ENCODE data around the gene SH3RF3. TPM values are rescaled to one million over a fixed set of nuclear protein-coding genes. Genes with fewer than 3 reads are reported as not detected.

Gene SH3RF3
- total RNA-seq, 1 experiment from 2014 or later = 1.0 TPM

GRCh38 chr2:109139002-109139401 is 10.0 kb downstream of the SH3RF3 start:
- H3K9me3 Mint-ChIP-seq = no peaks in the 10 kb centered on the region
- no peak overlapping the region for H3K27ac Mint-ChIP-seq
- no peak overlapping the region for H3K4me3 Mint-ChIP-seq
- POLR2A ChIA-PET = no interaction called here
- no peak for TF ChIP-seq NFE2L1 (CRISPR knock-in tag; IDR thresholded peaks at IDR 0.05)
- no peak for TF ChIP-seq JAZF1 (CRISPR knock-in tag; IDR thresholded peaks at IDR 0.05)
- no peak for TF ChIP-seq FOXP4 (CRISPR knock-in tag; IDR thresholded peaks at IDR 0.05)
- no peak for TF ChIP-seq NR3C1 (CRISPR knock-in tag; conservative IDR thresholded peaks at IDR 0.05; ENCODE audit: low read depth)
- TF ChIP-seq, protein P1, sequence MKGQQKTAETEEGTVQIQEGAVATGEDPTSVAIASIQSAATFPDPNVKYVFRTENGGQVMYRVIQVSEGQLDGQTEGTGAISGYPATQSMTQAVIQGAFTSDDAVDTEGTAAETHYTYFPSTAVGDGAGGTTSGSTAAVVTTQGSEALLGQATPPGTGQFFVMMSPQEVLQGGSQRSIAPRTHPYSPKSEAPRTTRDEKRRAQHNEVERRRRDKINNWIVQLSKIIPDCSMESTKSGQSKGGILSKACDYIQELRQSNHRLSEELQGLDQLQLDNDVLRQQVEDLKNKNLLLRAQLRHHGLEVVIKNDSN (CRISPR knock-in tag; IDR thresholded peaks at IDR 0.05) = no peak
- TF ChIP-seq TEAD4 (CRISPR knock-in tag; IDR thresholded peaks at IDR 0.05) = no peak
- no peak for TF ChIP-seq ARID4B (CRISPR knock-in tag; IDR thresholded peaks at IDR 0.05; ENCODE audit: borderline replicate concordance)
- no peak for TF ChIP-seq RELA (CRISPR knock-in tag; IDR thresholded peaks at IDR 0.05; ENCODE audit: borderline replicate concordance)
- TF ChIP-seq MXD4 (CRISPR knock-in tag; IDR thresholded peaks at IDR 0.05; ENCODE audit: borderline replicate concordance) = no peak
- TF ChIP-seq ZNF416 (CRISPR knock-in tag; IDR thresholded peaks at IDR 0.05) = no peak
- DNase-seq (ENCODE audit: low spot score) (no peak), ATAC-seq (no peak)
- H3K36me3 Mint-ChIP-seq = no peaks in the 10 kb centered on the region
- H3K27me3 Mint-ChIP-seq (ENCODE audit: low read depth) = no peaks in the 10 kb centered on the region
- CTCF ChIA-PET = no interaction called here
- H3K4me1 Mint-ChIP-seq = peaks cover 6% of the 10 kb centered on the region

- TF ChIP-seq ZBTB43 (CRISPR knock-in tag; IDR thresholded peaks at IDR 0.05) (no peak), MLX (CRISPR knock-in tag; IDR thresholded peaks at IDR 0.05) (no peak), CDX4 (CRISPR knock-in tag; IDR thresholded peaks at IDR 0.05; ENCODE audit: borderline replicate concordance) (no peak), JAZF1 (CRISPR knock-in tag; IDR thresholded peaks at IDR 0.05) (no peak), TEAD1 (CRISPR knock-in tag; IDR thresholded peaks at IDR 0.05) (no peak), FOXJ3 (CRISPR knock-in tag; IDR thresholded peaks at IDR 0.05; ENCODE audit: borderline replicate concordance) (no peak), CBFB (CRISPR knock-in tag; IDR thresholded peaks at IDR 0.05; ENCODE audit: low read depth) (no peak), ETV6 (CRISPR knock-in tag; IDR thresholded peaks at IDR 0.05) (no peak), E2F5 (CRISPR knock-in tag; IDR thresholded peaks at IDR 0.05) (no peak)
- TF ChIP-seq, protein P2, sequence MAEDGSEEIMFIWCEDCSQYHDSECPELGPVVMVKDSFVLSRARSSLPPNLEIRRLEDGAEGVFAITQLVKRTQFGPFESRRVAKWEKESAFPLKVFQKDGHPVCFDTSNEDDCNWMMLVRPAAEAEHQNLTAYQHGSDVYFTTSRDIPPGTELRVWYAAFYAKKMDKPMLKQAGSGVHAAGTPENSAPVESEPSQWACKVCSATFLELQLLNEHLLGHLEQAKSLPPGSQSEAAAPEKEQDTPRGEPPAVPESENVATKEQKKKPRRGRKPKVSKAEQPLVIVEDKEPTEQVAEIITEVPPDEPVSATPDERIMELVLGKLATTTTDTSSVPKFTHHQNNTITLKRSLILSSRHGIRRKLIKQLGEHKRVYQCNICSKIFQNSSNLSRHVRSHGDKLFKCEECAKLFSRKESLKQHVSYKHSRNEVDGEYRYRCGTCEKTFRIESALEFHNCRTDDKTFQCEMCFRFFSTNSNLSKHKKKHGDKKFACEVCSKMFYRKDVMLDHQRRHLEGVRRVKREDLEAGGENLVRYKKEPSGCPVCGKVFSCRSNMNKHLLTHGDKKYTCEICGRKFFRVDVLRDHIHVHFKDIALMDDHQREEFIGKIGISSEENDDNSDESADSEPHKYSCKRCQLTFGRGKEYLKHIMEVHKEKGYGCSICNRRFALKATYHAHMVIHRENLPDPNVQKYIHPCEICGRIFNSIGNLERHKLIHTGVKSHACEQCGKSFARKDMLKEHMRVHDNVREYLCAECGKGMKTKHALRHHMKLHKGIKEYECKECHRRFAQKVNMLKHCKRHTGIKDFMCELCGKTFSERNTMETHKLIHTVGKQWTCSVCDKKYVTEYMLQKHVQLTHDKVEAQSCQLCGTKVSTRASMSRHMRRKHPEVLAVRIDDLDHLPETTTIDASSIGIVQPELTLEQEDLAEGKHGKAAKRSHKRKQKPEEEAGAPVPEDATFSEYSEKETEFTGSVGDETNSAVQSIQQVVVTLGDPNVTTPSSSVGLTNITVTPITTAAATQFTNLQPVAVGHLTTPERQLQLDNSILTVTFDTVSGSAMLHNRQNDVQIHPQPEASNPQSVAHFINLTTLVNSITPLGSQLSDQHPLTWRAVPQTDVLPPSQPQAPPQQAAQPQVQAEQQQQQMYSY (CRISPR knock-in tag; IDR thresholded peaks at IDR 0.05) = no peak
- no peak overlapping the region for H3K4me3 Mint-ChIP-seq
- no peaks in the 10 kb centered on the region for H3K27me3 Mint-ChIP-seq (ENCODE audit: low read depth)
- no peaks in the 10 kb centered on the region for H3K36me3 Mint-ChIP-seq
- ChIA-PET POLR2A (no interaction called here), CTCF (no interaction called here)
- DNase-seq (ENCODE audit: low spot score) (no peak), ATAC-seq (no peak)
- H3K27ac Mint-ChIP-seq = no peak overlapping the region
- peaks cover 6% of the 10 kb centered on the region for H3K4me1 Mint-ChIP-seq
- no peaks in the 10 kb centered on the region for H3K9me3 Mint-ChIP-seq
Measured at GRCh38 chr2:109139865-109140396, 10.9 kb downstream of the SH3RF3 start.

Data from WTC11 (cell line).